ENCODE data around the gene UCK2. TPM values are rescaled to one million over a fixed set of nuclear protein-coding genes. Genes with fewer than 3 reads are reported as not detected.

The UCK2 gene
- total and polyA plus RNA-seq, 9 of the 15 experiments (the other 6 are each of a cell fraction or from before 2014, with no cell fraction given), result 71.6 to 145 (median 95.8) TPM

DNA sequence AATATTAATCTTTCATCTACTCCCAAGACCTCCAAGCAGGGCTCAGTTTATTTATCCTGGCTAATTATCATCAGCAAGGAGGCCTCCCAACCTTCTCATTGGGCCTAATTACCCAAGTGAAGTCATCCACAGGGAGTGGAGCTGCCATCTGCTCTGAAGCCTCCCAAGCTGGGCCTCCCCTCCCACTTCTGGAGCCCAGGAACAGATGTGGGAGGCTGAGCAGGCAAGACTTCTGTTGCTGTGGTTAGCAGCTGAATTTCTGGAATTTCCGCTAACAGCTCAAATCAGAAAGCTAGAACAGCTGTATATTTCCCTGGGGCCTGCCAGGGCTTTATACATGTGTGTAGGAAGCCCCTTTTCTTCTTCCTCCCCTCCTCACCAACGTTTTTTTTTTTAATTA lies 127.5 kb downstream of the UCK2 start:
- Histone ChIP-seq H3K79me2 (ENCODE audit: control insufficient read depth, insufficient read depth, low read length) (no peaks in the 10 kb centered on the region), H3K9me3 (replicated peaks; ENCODE audit: control insufficient read depth, insufficient read depth, low read depth, low read length) (no peaks in the 10 kb centered on the region), H3K27ac (ENCODE audit: extremely low read depth, low read depth, low read length) (no peak overlapping the region), H3K4me1 (replicated peaks in 1 of 2; ENCODE audit: control insufficient read depth in 2 of 2, insufficient read depth in 2 of 2, low read length in 2 of 2) (no peaks in the 10 kb centered on the region), H3K36me3 (ENCODE audit: control insufficient read depth, insufficient read depth, low read length) (no peaks in the 10 kb centered on the region), H3K9me1 (ENCODE audit: control insufficient read depth, insufficient read depth, low read length) (no peaks in the 10 kb centered on the region), H2AFZ (ENCODE audit: low read depth, low read length) (no peak overlapping the region), H4K20me1 (replicated peaks; ENCODE audit: control insufficient read depth, insufficient read depth, low read length) (no peaks in the 10 kb centered on the region), H3K4me3 (no peak overlapping the region), H3K9ac (ENCODE audit: insufficient read depth in 1 of 2, low read depth in 2 of 2, low read length in 2 of 2) (no peak overlapping the region), H3K27me3 (ENCODE audit: control insufficient read depth in 2 of 2, insufficient read depth in 2 of 2, low read length in 2 of 2) (no peaks in the 10 kb centered on the region; a peak in 1 of 5 replicates), H3K4me2 (ENCODE audit: insufficient read depth, low read length) (no peak overlapping the region)
- no peak for DNase-seq (ENCODE audit: extremely low read depth in 1 of 4, low spot score in 3 of 4)
- FAIRE-seq, result no peak
- no TSS peak for BruUV-seq (replicated peaks)
- in situ Hi-C loops (cut with MboI), result no loop called here
- no peak for ATAC-seq
- intact Hi-C loops (cut with micrococcal nuclease), result no loop called here
- 7% methylated on average over 2 of the region's 2 CpGs for WGBS (ENCODE audit: insufficient coverage, low coverage, missing lambda C conversion rate)
- POLR2A ChIA-PET, result interaction anchor here (0.7 kb wide), 1 partner anchor 39 kb away, joined by 3 read pairs; no protein-coding TSS in a partner anchor
- CTCF ChIA-PET (ENCODE audit: low intra/inter-chr PET ratio), result no interaction called here
- TF ChIP-seq TAF9B (IDR thresholded peaks at IDR 0.05; ENCODE audit: partially characterized antibody) (no peak), TCF7 (IDR thresholded peaks at IDR 0.05; ENCODE audit: borderline replicate concordance) (no peak), MTF1 (CRISPR knock-in tag; IDR thresholded peaks at IDR 0.05; ENCODE audit: borderline replicate concordance) (no peak), MYNN (IDR thresholded peaks at IDR 0.05) (no peak), MYNN (CRISPR knock-in tag; IDR thresholded peaks at IDR 0.05) (no peak), LEF1 (IDR thresholded peaks at IDR 0.05) (no peak), CHCHD3 (CRISPR knock-in tag; IDR thresholded peaks at IDR 0.05) (no peak), POLR3A (IDR thresholded peaks at IDR 0.05; ENCODE audit: borderline replicate concordance, extremely low read depth, insufficient read depth, insufficient read length) (no peak)
- TF ChIP-seq, protein P1, sequence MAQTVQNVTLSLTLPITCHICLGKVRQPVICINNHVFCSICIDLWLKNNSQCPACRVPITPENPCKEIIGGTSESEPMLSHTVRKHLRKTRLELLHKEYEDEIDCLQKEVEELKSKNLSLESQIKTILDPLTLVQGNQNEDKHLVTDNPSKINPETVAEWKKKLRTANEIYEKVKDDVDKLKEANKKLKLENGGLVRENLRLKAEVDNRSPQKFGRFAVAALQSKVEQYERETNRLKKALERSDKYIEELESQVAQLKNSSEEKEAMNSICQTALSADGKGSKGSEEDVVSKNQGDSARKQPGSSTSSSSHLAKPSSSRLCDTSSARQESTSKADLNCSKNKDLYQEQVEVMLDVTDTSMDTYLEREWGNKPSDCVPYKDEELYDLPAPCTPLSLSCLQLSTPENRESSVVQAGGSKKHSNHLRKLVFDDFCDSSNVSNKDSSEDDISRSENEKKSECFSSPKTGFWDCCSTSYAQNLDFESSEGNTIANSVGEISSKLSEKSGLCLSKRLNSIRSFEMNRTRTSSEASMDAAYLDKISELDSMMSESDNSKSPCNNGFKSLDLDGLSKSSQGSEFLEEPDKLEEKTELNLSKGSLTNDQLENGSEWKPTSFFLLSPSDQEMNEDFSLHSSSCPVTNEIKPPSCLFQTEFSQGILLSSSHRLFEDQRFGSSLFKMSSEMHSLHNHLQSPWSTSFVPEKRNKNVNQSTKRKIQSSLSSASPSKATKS (CRISPR knock-in tag; IDR thresholded peaks at IDR 0.05), result no peak
- TF ChIP-seq, protein P2, sequence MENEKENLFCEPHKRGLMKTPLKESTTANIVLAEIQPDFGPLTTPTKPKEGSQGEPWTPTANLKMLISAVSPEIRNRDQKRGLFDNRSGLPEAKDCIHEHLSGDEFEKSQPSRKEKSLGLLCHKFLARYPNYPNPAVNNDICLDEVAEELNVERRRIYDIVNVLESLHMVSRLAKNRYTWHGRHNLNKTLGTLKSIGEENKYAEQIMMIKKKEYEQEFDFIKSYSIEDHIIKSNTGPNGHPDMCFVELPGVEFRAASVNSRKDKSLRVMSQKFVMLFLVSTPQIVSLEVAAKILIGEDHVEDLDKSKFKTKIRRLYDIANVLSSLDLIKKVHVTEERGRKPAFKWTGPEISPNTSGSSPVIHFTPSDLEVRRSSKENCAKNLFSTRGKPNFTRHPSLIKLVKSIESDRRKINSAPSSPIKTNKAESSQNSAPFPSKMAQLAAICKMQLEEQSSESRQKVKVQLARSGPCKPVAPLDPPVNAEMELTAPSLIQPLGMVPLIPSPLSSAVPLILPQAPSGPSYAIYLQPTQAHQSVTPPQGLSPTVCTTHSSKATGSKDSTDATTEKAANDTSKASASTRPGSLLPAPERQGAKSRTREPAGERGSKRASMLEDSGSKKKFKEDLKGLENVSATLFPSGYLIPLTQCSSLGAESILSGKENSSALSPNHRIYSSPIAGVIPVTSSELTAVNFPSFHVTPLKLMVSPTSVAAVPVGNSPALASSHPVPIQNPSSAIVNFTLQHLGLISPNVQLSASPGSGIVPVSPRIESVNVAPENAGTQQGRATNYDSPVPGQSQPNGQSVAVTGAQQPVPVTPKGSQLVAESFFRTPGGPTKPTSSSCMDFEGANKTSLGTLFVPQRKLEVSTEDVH (IDR thresholded peaks at IDR 0.05; ENCODE audit: low read depth, partially characterized antibody), result no peak
- TF ChIP-seq, protein P3, sequence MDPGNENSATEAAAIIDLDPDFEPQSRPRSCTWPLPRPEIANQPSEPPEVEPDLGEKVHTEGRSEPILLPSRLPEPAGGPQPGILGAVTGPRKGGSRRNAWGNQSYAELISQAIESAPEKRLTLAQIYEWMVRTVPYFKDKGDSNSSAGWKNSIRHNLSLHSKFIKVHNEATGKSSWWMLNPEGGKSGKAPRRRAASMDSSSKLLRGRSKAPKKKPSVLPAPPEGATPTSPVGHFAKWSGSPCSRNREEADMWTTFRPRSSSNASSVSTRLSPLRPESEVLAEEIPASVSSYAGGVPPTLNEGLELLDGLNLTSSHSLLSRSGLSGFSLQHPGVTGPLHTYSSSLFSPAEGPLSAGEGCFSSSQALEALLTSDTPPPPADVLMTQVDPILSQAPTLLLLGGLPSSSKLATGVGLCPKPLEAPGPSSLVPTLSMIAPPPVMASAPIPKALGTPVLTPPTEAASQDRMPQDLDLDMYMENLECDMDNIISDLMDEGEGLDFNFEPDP (CRISPR knock-in tag; IDR thresholded peaks at IDR 0.05), result no peak
- TF ChIP-seq, protein P4, sequence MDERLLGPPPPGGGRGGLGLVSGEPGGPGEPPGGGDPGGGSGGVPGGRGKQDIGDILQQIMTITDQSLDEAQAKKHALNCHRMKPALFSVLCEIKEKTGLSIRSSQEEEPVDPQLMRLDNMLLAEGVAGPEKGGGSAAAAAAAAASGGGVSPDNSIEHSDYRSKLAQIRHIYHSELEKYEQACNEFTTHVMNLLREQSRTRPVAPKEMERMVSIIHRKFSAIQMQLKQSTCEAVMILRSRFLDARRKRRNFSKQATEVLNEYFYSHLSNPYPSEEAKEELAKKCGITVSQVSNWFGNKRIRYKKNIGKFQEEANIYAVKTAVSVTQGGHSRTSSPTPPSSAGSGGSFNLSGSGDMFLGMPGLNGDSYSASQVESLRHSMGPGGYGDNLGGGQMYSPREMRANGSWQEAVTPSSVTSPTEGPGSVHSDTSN (CRISPR knock-in tag; IDR thresholded peaks at IDR 0.05; ENCODE audit: low read depth), result no peak
- TF ChIP-seq, protein P4 (tag; conservative IDR thresholded peaks at IDR 0.05; ENCODE audit: low read depth), result no peak

All from K562 (cell line).